BE2C (cell line): ENCODE data around the gene APH1B.

Source experiments
- DNase-seq: peaks from one replicate; pipeline ENCODE4 v3.0.0-alpha.2; 2020
- H3K27me3 ChIP-seq: fragments of 250-450 bp; sonication (Bioruptor Pico); 2 replicates; pipeline ENCODE4 v1.5.1; 2020; ENCODE audit warnings: mild to moderate bottlenecking
- H3K36me3 ChIP-seq: fragments of 250-450 bp; sonication (Bioruptor Pico); 2 replicates; pipeline ENCODE4 v1.5.1; 2020; ENCODE audit warnings: mild to moderate bottlenecking
- H3K4me1 ChIP-seq: fragments of 250-450 bp; sonication (Bioruptor Pico); 2 replicates; pipeline ENCODE4 v1.5.1; 2020
- H3K4me3 ChIP-seq: 2 replicates; pipeline ENCODE4 v1.5.1; 2011; ENCODE audit warnings: low read depth, low read length
- H3K9me3 ChIP-seq: fragments of 250-450 bp; sonication (Bioruptor Pico); 2 replicates; pipeline ENCODE4 v1.5.1; 2020
- TF ChIP-seq, protein P1 (sequence below): IDR thresholded peaks from 2 replicates; pipeline ENCODE4 v1.5.1; 2012; ENCODE audit warnings: mild to moderate bottlenecking, low read depth, low read length

The APH1B gene

DNA sequence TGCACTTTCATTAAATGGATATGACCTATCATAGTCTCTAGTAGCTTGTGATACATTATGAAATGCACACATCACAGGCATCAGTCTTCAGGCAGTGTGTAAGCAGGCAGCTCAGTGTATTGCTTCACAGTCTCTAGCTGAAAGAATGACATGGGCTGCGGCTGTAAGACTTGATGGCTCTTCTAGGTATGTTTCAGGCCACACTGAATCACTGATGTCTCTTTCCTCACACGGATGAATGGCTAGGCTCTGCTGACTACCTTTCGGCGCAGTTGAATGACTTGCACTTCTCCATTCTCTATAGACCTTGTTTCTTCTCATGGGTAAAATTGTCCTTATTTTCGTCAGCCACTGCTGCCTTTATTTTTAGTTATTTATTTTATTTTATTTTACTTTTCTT lies 15.4 kb downstream of the APH1B start:
- TF ChIP-seq, protein P1, sequence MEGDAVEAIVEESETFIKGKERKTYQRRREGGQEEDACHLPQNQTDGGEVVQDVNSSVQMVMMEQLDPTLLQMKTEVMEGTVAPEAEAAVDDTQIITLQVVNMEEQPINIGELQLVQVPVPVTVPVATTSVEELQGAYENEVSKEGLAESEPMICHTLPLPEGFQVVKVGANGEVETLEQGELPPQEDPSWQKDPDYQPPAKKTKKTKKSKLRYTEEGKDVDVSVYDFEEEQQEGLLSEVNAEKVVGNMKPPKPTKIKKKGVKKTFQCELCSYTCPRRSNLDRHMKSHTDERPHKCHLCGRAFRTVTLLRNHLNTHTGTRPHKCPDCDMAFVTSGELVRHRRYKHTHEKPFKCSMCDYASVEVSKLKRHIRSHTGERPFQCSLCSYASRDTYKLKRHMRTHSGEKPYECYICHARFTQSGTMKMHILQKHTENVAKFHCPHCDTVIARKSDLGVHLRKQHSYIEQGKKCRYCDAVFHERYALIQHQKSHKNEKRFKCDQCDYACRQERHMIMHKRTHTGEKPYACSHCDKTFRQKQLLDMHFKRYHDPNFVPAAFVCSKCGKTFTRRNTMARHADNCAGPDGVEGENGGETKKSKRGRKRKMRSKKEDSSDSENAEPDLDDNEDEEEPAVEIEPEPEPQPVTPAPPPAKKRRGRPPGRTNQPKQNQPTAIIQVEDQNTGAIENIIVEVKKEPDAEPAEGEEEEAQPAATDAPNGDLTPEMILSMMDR = no peak

DNA sequence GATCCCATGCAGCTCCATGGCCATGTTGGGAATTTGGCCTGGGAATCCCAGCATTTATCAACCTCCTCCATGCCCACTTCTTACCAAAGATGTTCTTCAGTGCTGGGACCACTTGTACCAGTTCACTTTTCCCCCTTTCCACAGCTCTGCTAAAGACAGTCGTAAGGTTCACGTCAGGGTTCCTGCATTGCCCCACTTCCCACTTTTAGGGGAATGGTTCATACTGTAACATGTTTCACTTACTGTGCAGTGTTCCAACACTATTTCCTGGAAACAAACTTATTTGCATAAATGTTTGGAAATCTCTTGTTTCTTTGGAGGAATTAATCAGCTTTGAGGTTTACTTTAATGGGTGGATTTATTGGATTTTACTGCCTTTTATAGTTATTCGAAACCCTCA lies 17.0 kb downstream of the APH1B start:
- Histone ChIP-seq H3K4me3 (no peak overlapping the region), H3K4me1 (no peaks in the 10 kb centered on the region), H3K9me3 (no peaks in the 10 kb centered on the region), H3K27me3 (no peaks in the 10 kb centered on the region), H3K36me3 (no peaks in the 10 kb centered on the region)
- no peak for DNase-seq
- TF ChIP-seq, protein P1 = no peak

More for the DNA sequence above, 15.4 kb downstream of the APH1B start:
- H3K36me3 ChIP-seq = no peaks in the 10 kb centered on the region
- no peaks in the 10 kb centered on the region for H3K9me3 ChIP-seq
- no peaks in the 10 kb centered on the region for H3K27me3 ChIP-seq
- no peaks in the 10 kb centered on the region for H3K4me1 ChIP-seq
- H3K4me3 ChIP-seq = no peak overlapping the region
- no peak for DNase-seq

DNA sequence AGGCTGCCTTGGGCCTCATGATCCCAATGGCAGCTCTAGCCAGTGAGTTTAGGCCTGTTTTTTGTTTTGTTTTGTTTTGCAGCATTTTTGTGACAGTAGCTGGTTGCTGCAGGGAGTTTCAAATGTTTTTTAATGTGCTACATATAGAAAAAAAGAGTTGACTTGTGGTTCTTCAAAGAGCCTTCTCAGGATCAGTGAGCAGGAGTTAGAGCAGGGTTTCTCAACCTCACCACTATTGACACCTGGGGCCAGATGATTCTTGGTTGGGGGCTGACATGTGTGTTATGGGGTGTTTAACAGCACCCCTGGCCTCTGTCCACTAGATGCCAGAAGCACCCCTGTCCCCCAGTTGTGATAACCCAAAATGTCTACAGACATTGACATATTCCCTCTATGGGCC lies 17.9 kb downstream of the APH1B start:
- Histone ChIP-seq H3K9me3 (no peaks in the 10 kb centered on the region), H3K4me3 (no peak overlapping the region), H3K36me3 (no peaks in the 10 kb centered on the region), H3K4me1 (no peaks in the 10 kb centered on the region), H3K27me3 (no peaks in the 10 kb centered on the region)
- TF ChIP-seq, protein P1 = no peak
- DNase-seq = no peak

DNA sequence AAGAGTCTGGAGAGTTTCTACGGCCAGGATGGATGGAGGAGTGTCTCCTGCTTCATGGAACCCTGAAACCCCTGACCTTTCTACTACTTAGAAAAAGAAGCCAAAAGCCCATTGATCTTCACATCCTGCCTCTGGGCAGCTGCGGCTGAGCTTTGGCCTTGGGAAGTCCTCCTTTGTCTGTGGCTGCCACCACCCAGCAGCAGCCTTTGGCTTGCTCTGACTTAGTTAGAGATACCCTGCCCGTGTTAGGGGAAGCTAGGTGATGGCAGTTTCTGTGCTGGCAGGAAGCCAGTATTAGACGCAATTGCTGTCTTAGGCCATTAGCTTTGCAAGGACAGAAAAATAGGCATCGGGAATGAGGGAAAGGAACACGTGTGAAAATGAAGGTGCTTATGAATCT lies 18.8 kb downstream of the APH1B start:
- TF ChIP-seq, protein P1 = no peak
- peak; percentile 30 for DNase-seq
- Histone ChIP-seq H3K4me1 (no peaks in the 10 kb centered on the region), H3K36me3 (no peaks in the 10 kb centered on the region), H3K27me3 (no peaks in the 10 kb centered on the region), H3K9me3 (no peaks in the 10 kb centered on the region), H3K4me3 (no peak overlapping the region)

DNA sequence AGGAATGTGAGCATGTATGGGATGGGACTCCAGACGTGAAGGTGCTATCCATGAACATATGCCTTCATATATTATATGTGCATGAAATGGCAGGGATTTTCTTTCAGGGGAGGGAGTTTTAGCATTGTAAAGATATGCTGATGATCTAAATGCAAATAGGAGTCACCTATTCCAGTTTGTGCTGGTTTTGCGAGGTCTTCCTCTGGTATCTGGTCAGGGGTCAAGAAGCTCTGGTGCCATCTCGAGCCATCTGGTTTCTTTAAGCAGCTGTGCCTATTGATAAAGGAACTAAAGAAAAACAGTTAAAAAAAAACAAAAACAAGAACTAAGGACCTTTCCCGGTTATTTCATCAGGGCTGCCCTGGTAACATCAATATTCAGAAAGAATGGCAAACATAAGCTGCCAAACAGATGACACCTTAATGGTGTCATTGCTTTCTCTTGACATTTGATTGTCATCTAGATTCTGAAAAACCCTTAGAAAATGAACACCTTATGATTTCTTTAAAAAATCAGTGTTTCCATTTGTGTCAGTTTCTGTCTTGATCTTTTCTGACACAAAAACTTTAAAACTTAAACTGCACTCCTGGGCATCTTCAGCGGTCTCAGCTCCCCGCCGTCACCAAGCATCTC lies 22.7 kb downstream of the APH1B start:
- H3K27me3 ChIP-seq = no peaks in the 10 kb centered on the region
- H3K9me3 ChIP-seq = no peaks in the 10 kb centered on the region
- DNase-seq = no peak
- H3K36me3 ChIP-seq = no peaks in the 10 kb centered on the region
- no peak overlapping the region for H3K4me3 ChIP-seq
- no peaks in the 10 kb centered on the region; the same call in 1 of the 2 replicates for H3K4me1 ChIP-seq
- TF ChIP-seq, protein P1 = no peak

DNA sequence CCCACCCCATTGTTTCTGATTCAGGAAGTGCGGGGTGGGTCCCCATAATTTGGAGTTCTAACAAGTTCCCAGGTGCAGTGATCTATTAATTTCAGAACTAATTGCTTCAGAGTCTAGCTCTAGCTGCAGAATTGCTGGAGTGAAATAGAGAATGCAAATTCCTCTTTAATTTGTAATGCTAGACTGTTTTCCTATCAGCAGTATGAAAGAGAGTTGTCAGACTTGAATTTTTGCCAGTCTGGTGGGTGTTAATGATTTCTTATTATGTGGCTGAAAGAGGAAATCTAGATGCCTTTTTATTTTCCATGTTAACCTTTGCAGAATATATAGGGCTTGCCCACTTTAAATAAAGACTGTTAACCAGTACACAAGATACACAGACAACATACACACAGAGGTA lies 23.7 kb downstream of the APH1B start:
- Histone ChIP-seq H3K27me3 (no peaks in the 10 kb centered on the region), H3K4me3 (no peak overlapping the region), H3K4me1 (no peaks in the 10 kb centered on the region; the same call in 1 of the 2 replicates), H3K9me3 (no peaks in the 10 kb centered on the region), H3K36me3 (no peaks in the 10 kb centered on the region)
- DNase-seq = no peak
- TF ChIP-seq, protein P1 = no peak
